T-cell (primary cell): ENCODE measurements around the gene P2RY13. TPM values are rescaled to one million over a fixed set of nuclear protein-coding genes. Genes with fewer than 3 reads are reported as not detected.

ENCODE experiments used
- ATAC-seq, 4 experiments: fragments of 200-7000 bp in 3 of 4; fragments of 150-1000 bp in 1 of 4; cut with Tn5 transposase; replicated peaks in 1 of 4; 1 replicate in 3 of 4; 2 replicates in 1 of 4; pipeline ENCODE4 v1.10.0; 2021; ENCODE audit warnings: moderate library complexity in 3 of 4, mild to moderate bottlenecking in 2 of 4, moderate number of reproducible peaks in 1 of 4
- CTCF ChIA-PET, 2 donors: fragments of 300-600 bp; sonication (Branson Sonifier 250); formaldehyde crosslinking; loops; one replicate each; lab custom pipeline; 2022; ENCODE audit warnings: antibody characterized with exemption in 2 of 2; lab: Charles Lee
- POLR2A ChIA-PET, 2 donors: fragments of 300-600 bp; sonication (Branson Sonifier 250); formaldehyde crosslinking; loops; one replicate each; lab custom pipeline; 2022; ENCODE audit warnings: antibody characterized with exemption in 2 of 2; lab: Charles Lee
- DNase-seq, 35 experiments: peaks; one replicate each; pipeline versions ENCODE4 v3.0.0 to v3.0.0-alpha.2; 2013 to 2023
- H3K27ac ChIP-seq: one replicate; pipeline ENCODE4 v1.5.1; 2013; ENCODE audit warnings: low read length
- H3K27me3 ChIP-seq, 2 experiments: replicated peaks in 1 of 2; 1 replicate in 1 of 2; 2 replicates in 1 of 2; pipeline versions ENCODE4 v1.6.1 to v1.7.0; 2013; ENCODE audit warnings: low read length in 1 of 2, mixed read lengths in 1 of 2; ENCODE audit not compliant: control insufficient read depth in 2 of 2, insufficient read depth in 2 of 2; ENCODE audit errors: extremely low read depth in 1 of 2
- H3K36me3 ChIP-seq, 2 donors: 1 replicate in 1 of 2; 2 replicates in 1 of 2; pipeline versions ENCODE4 v1.6.1 to v1.7.0; 2013; ENCODE audit warnings: low read length in 1 of 2; ENCODE audit not compliant: control insufficient read depth in 2 of 2, insufficient read depth in 1 of 2; ENCODE audit errors: extremely low read depth in 1 of 2
- H3K4me1 ChIP-seq, 2 experiments: 1 replicate in 1 of 2; 2 replicates in 1 of 2; pipeline versions ENCODE4 v1.6.1 to v1.7.0; 2013; ENCODE audit warnings: low read length in 2 of 2, mixed read lengths in 1 of 2; ENCODE audit not compliant: insufficient read depth in 2 of 2, control insufficient read depth in 1 of 2; ENCODE audit errors: extremely low read depth in 1 of 2
- H3K4me3 ChIP-seq, 2 donors: 1 replicate in 1 of 2; 2 replicates in 1 of 2; pipeline versions ENCODE4 v1.5.1 to v1.7.0; 2013; ENCODE audit warnings: mild to moderate bottlenecking in 2 of 2, low read length in 1 of 2, moderate library complexity in 1 of 2; ENCODE audit not compliant: control insufficient read depth in 1 of 2; ENCODE audit errors: extremely low read depth in 1 of 2
- H3K9me3 ChIP-seq: 2 replicates; pipeline ENCODE4 v1.7.0; 2013
- H3K27ac Mint-ChIP-seq, 2 donors: one replicate each; pipeline ENCODE4 v1.8.0; 2020 to 2021; ENCODE audit warnings: mild to moderate bottlenecking in 2 of 2, mixed read lengths in 2 of 2
- H3K27me3 Mint-ChIP-seq, 2 donors: one replicate each; pipeline ENCODE4 v1.8.0; 2021 to 2022; ENCODE audit warnings: mixed read lengths in 2 of 2
- H3K36me3 Mint-ChIP-seq: one replicate; pipeline ENCODE4 v1.8.0; 2021; ENCODE audit warnings: mixed read lengths
- H3K4me1 Mint-ChIP-seq, 3 donors: one replicate each; pipeline ENCODE4 v1.8.0; 2020 to 2022; ENCODE audit warnings: mixed read lengths in 3 of 3, mild to moderate bottlenecking in 1 of 3
- H3K4me3 Mint-ChIP-seq, 3 donors: one replicate each; pipeline ENCODE4 v1.8.0; 2020 to 2022; ENCODE audit warnings: mild to moderate bottlenecking in 3 of 3, mixed read lengths in 3 of 3, moderate library complexity in 3 of 3
- H3K9me3 Mint-ChIP-seq, 3 donors: one replicate each; pipeline ENCODE4 v1.8.0; 2020 to 2022; ENCODE audit warnings: mixed read lengths in 3 of 3
- WGBS: methylation state at CpG from one replicate; pipeline ENCODE4 v1.1.5; 2013; ENCODE audit warnings: missing lambda C conversion rate; ENCODE audit not compliant: insufficient coverage; 5-methylcytosine and 5-hydroxymethylcytosine counted together
- total RNA-seq, 35 experiments: library from RNA in 6 of 35; stranded (reverse) in 6 of 35; fragments of 120-200 nt in 1 of 35; gene quantifications; one replicate each; pipeline versions ENCODE4 v1.2.1 to v1.2.4 and lab custom pipeline; 2013 to 2026

Gene P2RY13
- total RNA-seq, 5 donors from 2014 or later (not counting 1 experiment from before 2014, with no cell fraction given): not detected

GRCh38 chr3:151305775-151306151 lies 23.6 kb downstream of the P2RY13 start:
- DNase-seq (no peak), ATAC-seq (no peak)
- Histone ChIP-seq H3K27me3 (no peaks in the 10 kb centered on the region), H3K36me3 (no peaks in the 10 kb centered on the region), H3K4me1 (no peaks in the 10 kb centered on the region), H3K27ac (no peak overlapping the region), H3K4me3 (no peak overlapping the region), H3K9me3 (no peaks in the 10 kb centered on the region)
- H3K4me1 Mint-ChIP-seq: peaks cover 0 to 16% (median 8%) of the 10 kb centered on the region in 3 donors
- H3K4me3 Mint-ChIP-seq: no peak overlapping the region
- H3K27ac Mint-ChIP-seq: no peak overlapping the region
- ChIA-PET CTCF (no interaction called here), POLR2A (no interaction called here)
- no peaks in the 10 kb centered on the region for H3K9me3 Mint-ChIP-seq
- no CpG with 5 or more reads among the region's 4 CpGs for WGBS
- no peaks in the 10 kb centered on the region for H3K36me3 Mint-ChIP-seq
- peaks cover 11 to 14% of the 10 kb centered on the region in 2 donors for H3K27me3 Mint-ChIP-seq

GRCh38 chr3:151305060-151305774 lies 24.1 kb downstream of the P2RY13 start:
- DNase-seq (no peak), ATAC-seq (peak in 1 of 4 experiments; percentile 31)
- 100% methylated on average over 1 of the region's 7 CpGs for WGBS
- Histone ChIP-seq H3K4me1 (no peaks in the 10 kb centered on the region), H3K9me3 (no peaks in the 10 kb centered on the region), H3K27me3 (no peaks in the 10 kb centered on the region), H3K36me3 (no peaks in the 10 kb centered on the region), H3K27ac (no peak overlapping the region), H3K4me3 (no peak overlapping the region)
- Mint-ChIP-seq H3K27me3 (peaks cover 11 to 17% of the 10 kb centered on the region in 2 donors), H3K4me3 (no peak overlapping the region), H3K36me3 (no peaks in the 10 kb centered on the region), H3K9me3 (no peaks in the 10 kb centered on the region), H3K4me1 (peaks cover 0 to 16% (median 8%) of the 10 kb centered on the region in 3 donors), H3K27ac (no peak overlapping the region)
- POLR2A ChIA-PET: interaction anchor here in 1 of 2 donors (0.6 kb wide), 1 partner anchor 37 kb away, joined by 3 read pairs; no protein-coding TSS in a partner anchor
- CTCF ChIA-PET: interaction anchor here in 1 of 2 donors (0.8 kb wide), 1 partner anchor 14 kb away, joined by 3 read pairs; no protein-coding TSS in a partner anchor

DNA sequence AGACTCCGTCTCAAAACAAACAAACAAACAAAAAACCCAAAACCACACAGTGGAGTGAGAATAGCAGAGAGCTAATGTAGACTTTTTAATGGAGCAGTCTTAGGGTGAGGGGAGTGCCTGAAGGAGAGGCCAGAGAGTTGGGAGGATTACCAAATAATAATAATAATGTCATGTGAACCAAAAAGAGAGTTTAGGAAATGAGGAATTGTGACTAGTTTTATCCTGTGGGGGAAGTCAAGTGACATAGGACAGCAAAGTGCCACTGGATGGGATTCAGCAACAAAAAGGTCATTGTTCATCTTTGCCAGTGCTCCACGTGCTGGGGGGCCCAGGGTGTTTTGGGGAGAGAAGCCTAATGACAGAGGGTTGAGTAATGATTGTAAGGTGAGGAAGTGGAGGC lies 25.6 kb downstream of the P2RY13 start:
- Histone ChIP-seq H3K4me1 (no peaks in the 10 kb centered on the region), H3K9me3 (no peaks in the 10 kb centered on the region), H3K27me3 (no peaks in the 10 kb centered on the region), H3K4me3 (no peak overlapping the region), H3K27ac (no peak overlapping the region), H3K36me3 (no peaks in the 10 kb centered on the region)
- peaks cover 0 to 16% (median 8%) of the 10 kb centered on the region in 3 donors for H3K4me1 Mint-ChIP-seq
- CTCF ChIA-PET: no interaction called here
- WGBS: 71% methylated on average over 1 of the region's 2 CpGs
- no peak overlapping the region for H3K4me3 Mint-ChIP-seq
- no peak for DNase-seq
- H3K36me3 Mint-ChIP-seq: no peaks in the 10 kb centered on the region
- H3K9me3 Mint-ChIP-seq: no peaks in the 10 kb centered on the region
- no peak for ATAC-seq
- POLR2A ChIA-PET: no interaction called here
- H3K27ac Mint-ChIP-seq: no peak overlapping the region
- peaks cover 14 to 21% of the 10 kb centered on the region in 2 donors for H3K27me3 Mint-ChIP-seq

DNA sequence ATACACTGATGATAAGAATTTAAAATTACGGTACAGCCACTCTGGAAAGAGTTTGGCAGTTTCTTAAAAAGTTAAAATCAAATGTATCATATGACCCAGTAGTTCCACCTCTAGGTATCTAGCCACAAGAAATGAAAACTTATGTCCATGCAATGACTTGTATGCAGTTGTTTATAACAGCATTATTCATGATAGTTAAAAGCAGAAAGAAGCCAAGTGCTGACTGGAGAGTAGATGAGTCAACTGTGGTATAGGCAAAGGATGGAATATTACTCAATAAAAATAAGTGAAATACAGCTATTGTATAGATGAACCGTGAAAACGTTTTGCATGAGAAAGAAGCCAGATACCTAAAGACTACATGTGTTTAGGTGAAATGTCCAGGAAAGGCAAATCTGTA lies 27.6 kb downstream of the P2RY13 start:
- WGBS: no CpG with 5 or more reads among the region's 3 CpGs
- Mint-ChIP-seq H3K4me1 (peaks cover 0 to 16% (median 8%) of the 10 kb centered on the region in 3 donors), H3K27ac (no peak overlapping the region), H3K4me3 (no peak overlapping the region), H3K9me3 (no peaks in the 10 kb centered on the region), H3K27me3 (peaks cover 18 to 21% of the 10 kb centered on the region in 2 donors), H3K36me3 (no peaks in the 10 kb centered on the region)
- H3K27ac ChIP-seq: no peak overlapping the region
- ATAC-seq: no peak
- no peaks in the 10 kb centered on the region for H3K27me3 ChIP-seq
- no peaks in the 10 kb centered on the region for H3K9me3 ChIP-seq
- H3K4me3 ChIP-seq: no peak overlapping the region
- POLR2A ChIA-PET: interaction anchor here in 1 of 2 donors (0.6 kb wide), 1 partner anchor 168 kb away, joined by 6 read pairs; no protein-coding TSS in a partner anchor
- no peaks in the 10 kb centered on the region for H3K36me3 ChIP-seq
- CTCF ChIA-PET: no interaction called here
- no peaks in the 10 kb centered on the region for H3K4me1 ChIP-seq
- no peak for DNase-seq

- WGBS: no CpG with 5 or more reads among the region's 1 CpG
Observed at GRCh38 chr3:151300539-151300938, 28.8 kb downstream of the P2RY13 start.

GRCh38 chr3:151299006-151299405 lies 30.3 kb downstream of the P2RY13 start:
- CTCF ChIA-PET: interaction anchor here in 1 of 2 donors (0.9 kb wide), 1 partner anchor 11 kb away, joined by 3 read pairs; no protein-coding TSS in a partner anchor
- H3K27me3 ChIP-seq: no peaks in the 10 kb centered on the region
- H3K36me3 ChIP-seq: no peaks in the 10 kb centered on the region
- POLR2A ChIA-PET: interaction anchor here in 1 of 2 donors (0.5 kb wide), 1 partner anchor 68 kb away, joined by 4 read pairs; no protein-coding TSS in a partner anchor
- no peak overlapping the region for H3K27ac ChIP-seq
- no peaks in the 10 kb centered on the region for H3K9me3 Mint-ChIP-seq
- no peak overlapping the region for H3K4me3 ChIP-seq
- H3K4me3 Mint-ChIP-seq: no peak overlapping the region
- no peaks in the 10 kb centered on the region for H3K4me1 Mint-ChIP-seq
- no peak for ATAC-seq
- WGBS: 86% methylated on average over 1 of the region's 2 CpGs
- peaks cover 17 to 21% of the 10 kb centered on the region in 2 donors for H3K27me3 Mint-ChIP-seq
- no peaks in the 10 kb centered on the region for H3K9me3 ChIP-seq
- H3K4me1 ChIP-seq: no peaks in the 10 kb centered on the region
- H3K27ac Mint-ChIP-seq: no peak overlapping the region
- H3K36me3 Mint-ChIP-seq: no peaks in the 10 kb centered on the region
- no peak for DNase-seq

More at GRCh38 chr3:151300539-151300938, 28.8 kb downstream of the P2RY13 start:
- no peaks in the 10 kb centered on the region for H3K36me3 Mint-ChIP-seq
- DNase-seq (no peak), ATAC-seq (no peak)
- H3K4me3 ChIP-seq: no peak overlapping the region
- H3K27ac ChIP-seq: no peak overlapping the region
- H3K4me1 Mint-ChIP-seq: peaks cover 0 to 8% (median 7%) of the 10 kb centered on the region in 3 donors
- no peaks in the 10 kb centered on the region for H3K27me3 ChIP-seq
- no peaks in the 10 kb centered on the region for H3K36me3 ChIP-seq
- no peaks in the 10 kb centered on the region for H3K4me1 ChIP-seq
- no peak overlapping the region for H3K27ac Mint-ChIP-seq
- POLR2A ChIA-PET: no interaction called here
- no peaks in the 10 kb centered on the region for H3K9me3 ChIP-seq
- no peak overlapping the region for H3K4me3 Mint-ChIP-seq
- H3K9me3 Mint-ChIP-seq: no peaks in the 10 kb centered on the region
- CTCF ChIA-PET: no interaction called here
- peaks cover 18 to 21% of the 10 kb centered on the region in 2 donors for H3K27me3 Mint-ChIP-seq
